ENCODE measurements around the gene DDX23.

GRCh38 chr12:48779869-48780268 lies 72.1 kb downstream of the DDX23 start:
- TF ChIP-seq, protein P1, sequence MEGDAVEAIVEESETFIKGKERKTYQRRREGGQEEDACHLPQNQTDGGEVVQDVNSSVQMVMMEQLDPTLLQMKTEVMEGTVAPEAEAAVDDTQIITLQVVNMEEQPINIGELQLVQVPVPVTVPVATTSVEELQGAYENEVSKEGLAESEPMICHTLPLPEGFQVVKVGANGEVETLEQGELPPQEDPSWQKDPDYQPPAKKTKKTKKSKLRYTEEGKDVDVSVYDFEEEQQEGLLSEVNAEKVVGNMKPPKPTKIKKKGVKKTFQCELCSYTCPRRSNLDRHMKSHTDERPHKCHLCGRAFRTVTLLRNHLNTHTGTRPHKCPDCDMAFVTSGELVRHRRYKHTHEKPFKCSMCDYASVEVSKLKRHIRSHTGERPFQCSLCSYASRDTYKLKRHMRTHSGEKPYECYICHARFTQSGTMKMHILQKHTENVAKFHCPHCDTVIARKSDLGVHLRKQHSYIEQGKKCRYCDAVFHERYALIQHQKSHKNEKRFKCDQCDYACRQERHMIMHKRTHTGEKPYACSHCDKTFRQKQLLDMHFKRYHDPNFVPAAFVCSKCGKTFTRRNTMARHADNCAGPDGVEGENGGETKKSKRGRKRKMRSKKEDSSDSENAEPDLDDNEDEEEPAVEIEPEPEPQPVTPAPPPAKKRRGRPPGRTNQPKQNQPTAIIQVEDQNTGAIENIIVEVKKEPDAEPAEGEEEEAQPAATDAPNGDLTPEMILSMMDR (IDR thresholded peaks at IDR 0.05): no peak
- no peak for TF ChIP-seq POLR2A (IDR thresholded peaks at IDR 0.05)

Measured in heart left ventricle (tissue), 13 donors.